GM19372 (cell line): ENCODE results near the gene PSMD1.

Source experiments
- ATAC-seq: cut with Tn5 transposase; IDR thresholded peaks from one replicate; pipeline ENCODE4 v1.9.1; 2021; ENCODE audit warnings: mild to moderate bottlenecking, low read depth, moderate library complexity; ENCODE audit not compliant: unreplicated experiment

The PSMD1 gene

DNA sequence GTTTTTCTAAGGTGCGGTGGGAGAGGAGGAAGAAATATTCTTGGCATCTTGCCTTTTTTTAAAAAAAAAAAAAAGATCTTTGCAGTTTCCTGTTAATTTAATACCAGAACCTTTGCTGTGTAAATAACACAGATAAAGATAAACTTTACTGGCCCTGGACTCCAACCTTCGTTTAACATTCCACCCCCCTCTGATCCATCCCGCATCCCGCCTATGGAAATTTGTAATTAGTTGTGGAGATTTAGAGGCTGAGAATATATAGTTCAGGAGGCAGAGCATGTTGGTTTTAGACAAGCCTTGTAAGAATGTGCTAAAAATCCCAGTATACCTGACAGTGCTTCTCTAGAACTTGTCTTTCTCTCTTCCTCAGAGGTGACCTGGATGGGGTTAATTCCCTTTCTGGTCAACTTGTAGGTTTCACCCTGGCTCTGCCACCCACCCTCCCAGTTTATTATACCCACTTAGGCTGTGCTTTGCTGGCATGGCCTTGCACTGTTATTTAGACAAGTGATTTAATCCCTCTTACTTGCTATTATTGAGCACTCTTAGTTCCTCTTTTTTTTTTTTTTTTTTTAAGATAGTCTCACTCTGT, 22.3 kb upstream of the PSMD1 start:
- ATAC-seq: no peak

DNA sequence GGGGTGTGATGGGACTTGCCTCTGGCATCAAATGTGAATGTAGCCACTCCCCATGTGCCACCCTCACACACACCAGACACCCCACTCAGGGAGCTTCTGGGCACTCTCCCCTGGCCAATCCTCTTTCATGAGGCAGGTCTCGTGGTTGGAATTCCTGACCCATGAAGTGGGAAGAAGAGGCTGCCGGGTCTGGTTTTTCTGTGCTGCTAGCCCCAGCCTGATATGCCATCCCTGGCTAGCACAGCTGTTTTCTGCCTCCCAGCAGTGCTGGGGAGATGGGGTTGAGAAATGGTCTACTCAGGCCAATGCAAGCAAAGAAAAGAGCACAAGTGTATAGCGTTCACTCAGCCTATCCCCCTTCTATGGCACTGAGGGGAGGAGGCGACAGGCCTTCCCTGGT, 20.5 kb upstream of the PSMD1 start:
- ATAC-seq: no peak

DNA sequence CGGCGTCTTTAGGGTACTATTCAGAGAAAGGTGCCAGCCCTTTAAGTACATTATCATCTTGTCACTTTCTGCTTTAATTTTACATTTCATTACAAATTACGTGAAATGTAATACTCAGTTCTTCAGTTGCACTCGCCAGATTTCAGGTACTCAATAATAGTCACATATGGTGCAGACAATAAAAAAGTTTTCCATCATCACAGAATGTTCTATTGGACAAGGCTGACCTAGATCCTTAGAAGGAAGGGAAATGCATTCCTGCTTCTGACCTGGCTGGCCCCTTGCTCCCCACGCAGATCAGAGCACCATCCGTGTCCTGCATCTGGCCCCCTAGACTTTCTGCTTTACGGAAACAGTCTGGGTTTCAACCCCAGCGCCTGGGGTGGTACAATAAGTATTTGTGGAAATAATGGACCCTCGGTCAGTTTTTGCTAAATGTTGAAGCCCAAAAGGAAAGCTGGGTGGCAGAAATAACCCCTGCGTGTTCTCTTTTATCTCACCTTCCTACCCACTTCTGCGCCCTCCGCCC, 20.0 kb upstream of the PSMD1 start:
- ATAC-seq: no peak

DNA sequence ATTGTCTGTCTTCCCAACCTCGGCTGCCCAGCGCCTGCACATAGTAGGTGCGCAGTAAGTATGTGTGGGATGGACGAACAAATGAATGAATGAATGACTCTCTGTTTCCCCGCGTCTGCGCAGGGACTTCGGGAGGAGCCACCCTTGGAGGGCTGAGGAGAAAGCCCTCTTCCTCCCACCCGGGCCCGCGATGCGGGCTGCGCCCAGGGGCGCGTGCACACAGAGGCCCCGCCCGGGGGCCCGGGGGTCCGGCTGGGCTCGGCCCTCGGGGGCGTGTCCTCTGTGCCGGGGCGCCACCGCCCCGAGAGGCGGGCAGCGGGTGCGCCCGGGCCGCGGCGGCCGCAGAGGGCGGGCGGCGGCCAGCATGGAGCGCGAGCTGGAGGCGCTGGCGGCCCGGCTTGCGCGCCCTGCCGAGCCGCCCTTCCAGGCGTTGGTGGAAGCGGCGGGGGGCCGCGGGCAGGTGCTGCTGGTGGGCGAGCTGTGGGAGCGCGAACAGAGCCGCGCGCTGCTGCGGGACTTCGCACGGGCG, 19.4 kb upstream of the PSMD1 start, which contains the start of gene C2orf72:
Gene C2orf72, plus strand, starts transcription at position 322 of the 529 bp plus-strand sequence. Its CDS starts 43 bp downstream, at position 365.
- no peak for ATAC-seq

DNA sequence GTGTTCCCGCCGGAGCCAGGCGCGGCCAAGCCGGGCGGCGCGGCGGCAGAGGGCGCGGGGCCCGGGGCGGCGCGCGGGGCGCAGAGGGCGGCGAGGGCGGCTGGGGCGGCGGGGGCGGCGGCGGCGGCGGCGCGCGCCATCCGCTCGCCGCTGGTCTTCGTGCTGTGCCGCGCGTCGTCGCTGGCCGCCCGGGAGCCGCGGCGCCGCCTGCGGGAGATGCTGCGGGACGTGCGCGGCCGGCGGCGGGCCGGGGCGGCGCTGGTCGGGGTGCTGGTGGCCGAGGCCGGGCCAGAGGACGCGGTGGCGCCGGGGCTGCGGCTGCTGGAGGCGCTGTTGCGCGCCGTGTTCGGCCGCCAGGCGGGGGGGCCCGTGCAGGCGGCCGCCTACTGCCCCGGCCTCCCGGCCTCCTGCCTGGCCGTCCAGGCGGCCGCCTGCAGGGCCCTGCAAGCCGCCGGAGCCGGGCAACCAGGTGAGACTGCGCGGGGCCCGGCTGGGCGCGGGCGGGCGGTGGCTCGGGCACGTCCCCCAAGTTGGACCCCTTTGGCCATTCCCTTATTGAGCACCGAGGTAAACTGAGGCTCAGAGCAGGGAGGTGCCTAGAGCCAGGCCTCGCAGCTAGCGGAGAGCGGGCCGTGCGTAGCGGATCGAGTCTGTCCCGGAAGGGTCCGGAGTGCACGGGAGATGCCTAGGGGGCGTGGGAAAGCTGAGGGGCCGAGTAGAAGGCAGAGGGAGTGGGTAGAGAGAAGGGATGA, 18.8 kb upstream of the PSMD1 start:
- ATAC-seq: no peak

DNA sequence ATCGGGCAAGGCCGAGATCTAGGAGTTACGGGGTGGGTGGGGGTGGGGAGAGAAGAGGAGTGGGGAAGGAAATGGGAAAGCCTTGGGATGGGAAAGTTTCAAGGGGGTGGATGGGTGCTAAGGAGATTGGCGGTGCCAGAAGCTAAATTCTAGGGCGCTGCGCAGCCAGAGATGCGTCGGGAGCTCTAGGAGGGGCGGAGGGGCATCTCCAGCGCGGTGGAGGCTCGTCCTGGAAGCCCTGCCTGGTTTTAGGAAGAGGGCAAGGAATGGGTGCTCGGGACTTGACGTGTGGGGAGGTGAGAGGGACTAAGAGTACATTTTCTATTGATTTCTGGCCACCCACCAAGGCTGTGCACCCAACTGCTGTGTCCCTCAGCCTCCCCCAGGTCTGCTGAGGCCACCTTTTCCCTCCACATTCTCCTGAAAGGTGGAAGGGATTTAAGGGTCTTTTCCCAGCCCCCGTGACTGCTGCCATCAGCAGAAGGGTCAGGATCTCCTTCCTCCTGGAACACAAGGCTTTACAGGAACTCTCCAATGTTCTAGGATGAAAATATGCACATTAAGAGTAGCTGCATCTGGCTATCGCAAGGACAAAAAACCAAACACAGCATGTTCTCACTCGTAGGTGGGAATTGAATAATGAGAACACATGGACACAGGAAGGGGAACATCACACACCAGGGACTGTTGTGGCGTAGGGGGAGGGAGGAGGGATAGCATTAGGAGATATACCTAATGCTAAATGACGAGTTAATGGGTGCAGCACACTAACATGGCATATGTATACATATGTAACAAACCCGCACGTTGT, 18.0 kb upstream of the PSMD1 start:
- ATAC-seq: no peak

DNA sequence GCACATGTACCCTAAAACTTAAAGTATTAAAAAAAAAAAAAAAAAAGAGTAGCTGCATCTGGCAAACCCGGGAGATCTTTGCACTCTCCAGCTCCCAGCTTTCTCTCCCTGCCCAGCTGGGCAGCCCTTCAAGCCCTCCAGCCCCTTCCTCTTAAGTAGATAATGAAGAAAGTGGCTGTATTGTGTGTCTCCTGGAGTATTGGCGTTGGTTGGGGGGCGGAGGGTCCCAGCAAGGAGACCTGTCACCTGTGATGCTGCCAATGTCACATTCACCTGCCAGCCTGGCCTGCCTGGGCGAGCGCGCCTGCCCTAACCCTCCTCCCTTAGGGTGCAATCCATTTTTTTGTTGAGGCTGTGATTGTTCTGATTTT, 17.4 kb upstream of the PSMD1 start:
- no peak for ATAC-seq

DNA sequence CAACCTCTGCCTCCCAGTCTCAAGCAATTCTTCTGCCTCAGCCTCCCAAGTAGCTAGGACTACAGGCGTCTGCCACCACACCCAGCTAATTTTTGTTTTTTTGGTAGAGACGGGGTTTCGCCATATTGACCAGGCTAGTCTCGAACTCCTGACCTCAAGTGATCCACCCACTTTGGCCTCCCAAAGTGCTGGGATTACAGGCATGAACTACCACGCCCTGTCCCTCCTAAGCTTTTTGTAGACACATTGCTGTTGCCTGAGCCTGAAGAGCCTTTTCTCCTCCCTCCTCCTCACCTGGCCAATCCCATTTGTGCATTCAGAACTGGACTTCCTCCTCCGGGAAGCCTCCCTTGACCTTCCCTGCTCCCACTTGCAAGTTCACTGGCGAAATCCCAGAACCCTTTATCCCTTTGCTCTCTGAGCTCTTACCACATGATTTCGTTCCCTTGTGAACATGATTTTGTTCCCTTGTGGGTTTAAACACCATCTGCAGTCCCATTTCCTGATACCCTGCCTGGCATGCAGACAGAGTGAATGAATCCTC, 16.8 kb upstream of the PSMD1 start:
- ATAC-seq: no peak

DNA sequence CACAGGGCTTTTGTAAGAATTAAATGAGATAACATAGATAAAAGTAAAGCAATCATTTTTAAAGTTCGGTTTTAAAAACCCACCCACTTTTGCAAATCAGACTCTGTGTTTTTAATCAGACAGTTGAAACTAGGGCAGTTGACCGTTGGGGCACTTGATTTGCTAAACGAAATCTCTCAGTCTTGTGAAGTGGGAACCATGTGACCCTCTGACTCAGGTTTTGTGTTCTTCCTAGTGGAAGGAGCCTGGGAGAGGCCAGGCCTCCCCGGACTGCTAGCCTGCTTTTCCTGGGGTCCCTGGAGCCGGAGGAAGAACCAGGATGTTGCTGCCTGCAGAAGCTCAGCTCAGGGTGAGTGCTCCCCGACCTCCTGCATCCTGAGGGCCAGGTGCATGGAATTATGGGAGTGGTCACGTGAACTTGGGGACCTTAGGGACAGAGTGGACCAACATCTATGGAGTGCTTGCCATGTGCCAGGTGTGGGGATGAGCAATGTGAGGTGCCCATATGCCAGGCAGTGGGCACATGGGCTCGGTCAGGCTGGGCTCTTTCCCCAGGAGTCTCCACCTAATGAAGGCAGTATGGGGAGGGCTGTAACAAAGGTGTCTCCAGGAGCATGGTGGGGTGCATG, 15.5 kb upstream of the PSMD1 start:
- no peak for ATAC-seq

DNA sequence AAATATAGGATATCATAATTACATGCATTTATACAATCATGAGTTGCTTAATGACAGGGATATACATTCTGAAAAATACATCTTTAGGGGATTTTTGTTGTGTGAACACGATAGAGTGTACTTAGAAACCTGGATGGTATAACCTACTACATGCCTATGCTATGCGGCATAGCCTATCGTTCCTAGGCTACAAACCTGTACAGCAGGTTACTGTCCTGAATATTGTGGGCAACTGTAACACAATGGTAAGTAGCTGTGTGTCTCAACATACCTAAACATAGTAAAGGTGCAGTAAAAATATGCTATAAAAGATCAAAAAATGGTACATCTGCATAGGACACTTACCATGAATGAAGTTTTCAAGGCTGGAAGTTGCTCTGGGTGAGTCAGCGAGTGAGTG, 12.9 kb upstream of the PSMD1 start:
- no peak for ATAC-seq

DNA sequence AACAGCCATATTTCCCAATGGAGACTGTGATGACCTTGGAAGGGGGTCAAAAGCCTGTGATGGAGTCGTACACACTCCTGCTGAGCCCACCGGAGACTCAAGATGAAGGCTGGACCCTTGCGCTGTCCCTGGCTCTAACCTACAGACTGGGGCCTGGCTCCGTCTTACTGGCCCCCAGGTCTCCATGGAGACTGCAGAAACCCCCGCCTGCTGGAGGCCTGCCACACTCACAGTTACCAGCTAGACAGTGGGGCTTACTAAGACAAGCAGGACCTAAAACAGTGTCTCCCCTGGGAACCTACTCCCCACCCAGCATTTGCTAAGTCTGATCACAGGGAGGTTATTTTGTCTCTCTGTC, 9.8 kb upstream of the PSMD1 start:
- no peak for ATAC-seq

DNA sequence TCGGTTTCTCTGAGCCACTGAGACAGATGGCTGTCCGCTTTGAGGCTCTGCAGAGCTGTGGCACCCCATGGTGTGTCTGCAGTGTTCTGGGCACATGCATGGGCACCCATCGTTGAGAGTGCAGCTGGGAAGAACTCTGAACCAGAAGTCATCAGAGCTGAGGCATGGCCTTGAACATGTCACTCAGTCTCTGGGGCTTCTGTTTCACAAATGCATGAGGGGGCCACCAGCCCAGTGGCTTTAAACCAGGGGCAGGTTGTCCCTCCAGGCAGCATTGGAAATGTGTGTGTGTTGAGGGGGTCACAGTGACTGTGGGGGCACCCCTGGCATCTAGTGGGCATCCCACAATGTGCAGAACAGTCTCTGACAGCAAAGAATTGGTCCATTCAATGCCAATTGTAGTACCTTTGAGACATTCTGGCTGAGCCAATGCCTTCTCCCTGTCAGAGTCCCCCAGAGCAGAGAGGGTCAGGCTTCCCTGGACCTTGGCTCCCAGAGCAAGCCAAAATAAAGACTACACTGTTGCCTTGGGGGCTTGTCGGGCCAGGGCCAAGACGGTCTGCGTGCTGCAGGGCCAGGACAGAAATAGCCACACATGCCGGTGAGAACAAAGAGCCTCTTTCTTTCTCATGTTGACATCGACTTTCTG, 9.3 kb upstream of the PSMD1 start:
- ATAC-seq: no peak

DNA sequence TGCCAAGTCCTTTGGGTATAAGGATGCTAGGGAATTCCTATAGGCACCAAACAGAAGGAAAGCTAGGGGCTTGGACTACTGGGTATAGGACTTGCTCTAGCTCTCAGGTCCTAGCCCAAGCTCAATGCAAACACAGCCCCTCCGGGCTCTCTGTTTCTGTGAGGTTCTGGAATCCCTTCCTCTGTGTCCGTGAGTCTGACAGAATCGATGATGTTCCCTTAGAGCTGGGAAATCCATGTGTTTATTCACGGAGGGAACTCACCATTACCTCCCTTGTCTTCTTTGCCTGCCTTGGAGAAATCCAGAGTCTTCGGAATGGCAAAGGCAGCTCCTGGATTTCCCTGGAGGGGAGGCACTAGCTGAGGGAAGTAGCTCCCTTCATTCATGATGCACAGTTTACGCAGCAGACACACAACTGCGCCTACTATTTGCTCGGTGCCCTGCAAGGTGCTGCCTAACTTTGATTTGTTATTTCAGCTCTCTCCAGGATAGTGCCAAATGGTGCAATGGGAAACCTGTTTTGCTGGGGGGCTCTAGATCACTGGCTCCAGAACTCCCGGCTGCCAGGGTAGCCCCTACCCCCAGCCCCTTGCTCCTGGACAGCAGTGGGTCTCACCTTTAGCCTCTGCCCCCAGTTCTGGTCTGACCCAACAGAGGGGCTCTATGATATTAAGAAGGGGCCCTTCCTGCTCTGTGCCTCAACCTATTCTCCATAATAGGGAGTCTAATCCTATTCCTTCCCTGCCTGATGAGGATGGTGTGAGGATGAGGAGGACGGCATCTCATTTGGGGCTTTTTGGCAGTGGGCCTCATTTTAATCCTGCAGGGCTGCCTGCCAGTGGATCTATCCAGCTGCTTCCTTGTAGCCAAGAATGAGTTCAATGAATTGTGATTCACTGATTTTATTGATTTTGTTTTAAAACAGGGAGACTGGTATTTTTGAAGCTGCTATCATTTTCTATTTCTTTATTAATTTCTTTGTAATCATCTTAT, 8.4 kb upstream of the PSMD1 start:
- ATAC-seq: no peak

DNA sequence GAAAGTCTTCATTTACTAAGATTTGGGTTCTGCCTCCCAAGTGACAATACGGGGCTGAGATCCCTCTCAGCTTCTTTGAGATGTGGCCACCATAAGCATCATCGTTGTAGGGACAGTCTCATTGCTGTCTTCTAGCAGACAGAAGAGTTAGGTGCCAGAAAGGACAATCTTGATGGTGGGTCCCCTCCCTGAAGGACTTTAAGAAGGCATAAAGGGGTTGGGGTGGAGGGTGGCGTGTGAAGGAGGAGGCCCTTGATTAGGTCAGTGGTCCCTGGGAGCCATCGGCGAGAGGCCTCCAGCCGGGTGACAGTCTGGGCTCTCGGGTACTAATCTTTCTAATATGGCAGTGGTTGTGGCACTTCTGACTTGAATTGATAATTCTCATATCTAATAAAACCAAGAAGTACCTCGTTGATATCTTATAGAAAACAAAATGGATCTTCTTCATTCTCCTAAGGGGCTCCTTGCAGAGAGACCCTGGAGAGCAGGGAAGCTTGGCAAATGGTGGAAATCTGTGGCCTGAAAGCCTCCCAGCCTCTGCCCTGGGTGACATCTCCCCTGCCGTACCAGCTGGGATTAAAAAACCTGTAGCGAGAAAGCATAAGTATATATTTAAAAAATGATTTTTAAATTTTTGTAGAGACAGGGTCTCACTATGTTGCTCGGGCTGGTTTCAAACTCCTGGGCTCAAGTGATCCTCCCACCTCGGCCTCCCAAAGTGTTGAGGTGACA, 7.2 kb upstream of the PSMD1 start:
- ATAC-seq: no peak

DNA sequence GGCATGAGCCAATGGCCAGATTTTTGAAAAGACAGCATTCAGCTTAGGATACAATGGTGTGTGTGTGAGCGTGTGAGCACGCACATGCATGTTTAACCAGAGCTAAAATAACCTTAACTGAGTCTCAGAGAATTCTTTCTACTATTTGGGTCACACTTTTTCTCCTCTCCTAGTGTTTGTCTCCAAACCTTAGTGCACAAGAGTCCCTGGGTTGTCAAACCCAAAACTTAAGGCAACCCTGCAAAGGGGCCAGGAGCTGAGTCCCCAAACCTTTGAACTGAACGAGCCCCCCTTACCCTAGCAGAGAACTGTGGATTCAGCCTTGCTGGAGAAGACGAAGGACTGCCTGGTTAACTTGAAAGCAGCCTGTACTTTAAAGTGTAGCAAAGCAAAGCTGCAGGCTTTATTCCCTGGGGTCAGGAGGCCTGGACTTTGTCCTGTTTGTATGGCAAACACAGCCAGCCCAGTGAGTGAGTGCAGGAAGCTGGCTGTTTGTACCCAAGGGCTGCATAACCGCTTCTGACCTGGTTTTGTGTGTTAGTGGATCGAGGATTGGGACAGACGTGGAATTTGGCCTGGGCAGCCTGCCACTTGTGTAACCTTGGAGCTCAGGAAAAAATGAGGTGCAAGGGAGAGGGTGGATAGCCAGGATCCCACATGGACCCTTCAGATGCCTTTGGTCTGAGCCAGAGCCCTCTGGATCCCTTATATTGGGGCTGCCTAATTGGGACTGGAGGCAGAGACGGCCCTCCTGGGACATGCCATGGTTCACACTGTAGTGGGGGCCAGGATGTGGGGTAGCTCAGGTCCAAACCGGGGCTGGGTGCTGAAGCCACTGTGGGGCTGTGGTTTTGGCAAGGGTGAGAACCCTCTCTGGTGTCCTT, 6.4 kb upstream of the PSMD1 start:
- no peak for ATAC-seq

DNA sequence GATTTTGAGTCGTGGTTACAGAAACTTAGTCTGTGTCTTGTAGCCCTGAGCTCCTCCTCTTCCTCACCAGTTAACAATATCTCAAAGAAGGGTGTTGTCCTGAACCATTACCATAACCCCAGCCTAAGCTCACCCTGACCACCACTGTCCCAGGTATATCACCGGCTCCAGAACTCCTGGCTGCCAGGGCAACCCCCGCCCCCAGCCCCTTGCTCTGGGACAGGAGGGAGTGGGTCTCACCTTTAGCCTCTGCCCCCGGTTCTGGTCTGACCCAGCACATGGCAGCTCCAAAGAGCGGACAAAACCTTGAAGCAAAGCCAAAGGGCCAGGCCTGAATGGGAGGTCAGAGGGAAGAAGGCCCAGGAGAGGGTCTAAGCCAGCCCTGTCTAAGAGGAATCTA, 5.6 kb upstream of the PSMD1 start:
- no peak for ATAC-seq
